COR-L47 (cell line): Measurements from ENCODE around the gene DACT3.

Experiments
- DNase-seq: peaks from one replicate; lab custom pipeline; 2025; lab: John Stamatoyannopoulos, UW

Gene DACT3

GRCh38 chr19:46610851-46611770 lies 49.9 kb downstream of the DACT3 start:
- DNase-seq: no peak

GRCh38 chr19:46610413-46610775 lies 50.6 kb downstream of the DACT3 start:
- no peak for DNase-seq

- DNase-seq: no peak
Measured at GRCh38 chr19:46609511-46610412, 51.2 kb downstream of the DACT3 start.

DNA sequence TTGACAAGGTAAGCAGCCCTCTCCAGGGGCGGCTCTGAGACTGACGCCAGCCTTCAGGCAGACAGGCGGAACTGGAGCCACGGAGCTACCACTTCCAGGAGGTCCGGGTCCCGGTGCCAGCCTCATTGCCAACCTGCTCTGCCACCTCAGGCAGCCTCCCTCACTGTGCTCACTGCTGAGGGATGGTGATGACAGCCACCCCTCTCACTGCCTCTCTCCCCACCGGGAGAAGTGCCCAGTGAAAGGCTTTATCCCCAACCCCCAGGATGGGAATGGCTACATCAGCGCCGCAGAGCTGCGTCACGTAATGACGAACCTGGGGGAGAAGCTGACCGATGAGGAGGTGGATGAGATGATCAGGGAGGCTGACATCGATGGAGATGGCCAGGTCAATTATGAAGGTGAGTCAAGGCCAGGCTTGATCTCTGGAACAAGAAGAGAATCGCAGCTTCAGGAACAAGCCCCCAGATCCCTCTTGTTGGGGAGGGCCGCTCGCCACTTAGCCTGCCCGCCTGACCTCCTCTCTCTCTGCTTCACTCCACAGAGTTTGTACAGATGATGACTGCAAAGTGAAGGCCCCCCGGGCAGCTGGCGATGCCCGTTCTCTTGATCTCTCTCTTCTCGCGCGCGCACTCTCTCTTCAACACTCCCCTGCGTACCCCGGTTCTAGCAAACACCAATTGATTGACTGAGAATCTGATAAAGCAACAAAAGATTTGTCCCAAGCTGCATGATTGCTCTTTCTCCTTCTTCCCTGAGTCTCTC lies 52.2 kb downstream of the DACT3 start:
- DNase-seq: no peak

DNA sequence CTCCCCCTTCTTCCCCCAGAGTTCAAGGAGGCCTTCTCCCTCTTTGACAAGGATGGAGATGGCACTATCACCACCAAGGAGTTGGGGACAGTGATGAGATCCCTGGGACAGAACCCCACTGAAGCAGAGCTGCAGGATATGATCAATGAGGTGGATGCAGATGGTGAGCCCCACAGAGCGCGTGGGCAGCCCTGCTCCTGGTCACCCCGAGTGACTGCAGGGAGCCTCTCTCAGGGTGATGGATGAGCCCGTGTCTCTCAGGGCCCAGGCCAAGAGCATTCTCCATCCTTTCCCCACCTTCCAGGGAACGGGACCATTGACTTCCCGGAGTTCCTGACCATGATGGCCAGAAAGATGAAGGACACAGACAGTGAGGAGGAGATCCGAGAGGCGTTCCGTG lies 52.8 kb downstream of the DACT3 start:
- no peak for DNase-seq

GRCh38 chr19:46607448-46607841 lies 53.5 kb downstream of the DACT3 start:
- no peak for DNase-seq

DNA sequence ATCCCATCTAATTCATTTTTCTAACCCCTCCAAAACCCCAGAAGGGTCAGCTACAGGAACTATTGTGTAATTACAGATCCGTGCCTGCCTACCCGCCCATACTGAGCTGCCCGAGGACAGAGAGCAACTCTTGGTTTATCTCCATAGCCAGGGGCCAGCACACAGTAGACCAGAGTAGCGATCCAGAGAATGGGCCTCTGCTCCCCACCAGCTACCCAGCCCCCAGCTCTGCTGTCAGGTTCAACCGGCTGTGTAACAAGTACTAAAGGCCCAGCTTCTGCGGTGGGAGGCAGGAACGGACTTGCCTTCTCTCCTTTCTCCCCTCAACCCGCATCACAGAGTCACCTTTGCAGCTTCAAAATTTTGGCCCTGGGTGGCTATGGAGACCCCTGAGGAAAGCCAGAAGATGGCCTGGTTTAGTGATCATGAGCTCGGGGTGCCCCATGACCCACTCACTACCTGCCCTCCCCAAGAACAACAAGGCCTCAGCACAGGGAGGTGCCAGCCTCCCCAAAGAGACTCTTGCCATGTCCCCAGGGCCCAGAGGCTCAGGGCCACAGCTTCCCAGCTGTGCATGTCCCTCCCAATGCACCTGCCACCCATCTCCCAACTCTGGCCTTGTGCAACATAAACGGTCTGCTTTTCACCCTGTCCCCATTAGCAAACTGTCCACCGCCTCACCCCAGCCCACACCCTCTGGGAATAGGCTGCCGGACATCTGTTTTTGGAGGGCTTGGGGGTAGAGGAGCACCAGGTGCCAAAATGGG lies 54.1 kb downstream of the DACT3 start:
- DNase-seq: no peak

DNA sequence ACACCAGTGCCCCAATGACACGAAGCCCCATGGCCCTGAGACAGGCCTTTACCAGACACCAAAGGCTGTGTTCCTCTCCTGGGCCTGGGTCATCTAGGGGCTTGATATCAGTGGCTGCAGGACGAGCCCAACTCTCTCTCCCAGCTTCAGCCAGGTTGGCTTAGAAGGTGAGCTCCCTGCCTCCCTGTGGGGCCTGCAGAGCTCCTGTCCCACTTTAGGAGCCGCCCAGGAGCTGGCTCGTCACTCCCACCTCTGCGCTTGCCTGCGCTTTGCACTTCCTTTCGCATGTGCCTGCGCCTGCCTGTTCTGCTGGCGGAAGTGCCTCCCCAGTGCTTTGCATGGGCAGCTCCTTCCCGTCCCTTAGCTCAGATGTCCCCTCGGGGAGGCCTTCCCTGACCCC lies 55.0 kb downstream of the DACT3 start:
- no peak for DNase-seq

- no peak for DNase-seq
Measured at GRCh38 chr19:46605356-46605821, 55.6 kb downstream of the DACT3 start.

DNA sequence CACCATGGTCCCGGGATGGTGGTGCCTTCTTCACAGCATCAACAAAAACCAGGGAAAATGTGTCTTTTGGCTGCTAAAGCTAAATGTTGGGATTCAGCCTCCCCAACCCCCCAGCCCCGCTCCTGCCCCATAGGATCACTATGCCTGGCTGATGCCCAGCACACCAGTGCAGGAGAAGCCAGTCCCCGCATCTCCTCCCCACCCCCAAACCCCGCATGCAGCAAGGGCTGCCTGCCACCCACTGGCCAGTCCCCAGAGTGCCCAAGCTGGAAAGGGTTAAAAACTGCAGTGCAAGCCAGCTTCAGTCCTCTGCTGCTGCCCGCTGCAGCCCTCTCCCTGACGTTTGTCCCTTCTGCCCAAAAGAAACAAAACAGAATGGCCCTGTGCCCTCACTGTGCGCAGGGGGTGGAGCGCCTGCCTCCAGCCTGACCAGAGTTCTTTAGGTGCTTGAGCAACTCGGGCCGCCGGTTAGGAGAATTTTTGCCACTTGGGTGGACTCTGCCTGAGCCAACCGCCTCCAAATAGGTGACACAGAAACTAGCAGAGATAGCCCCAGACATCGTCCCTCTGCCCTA lies 56.1 kb downstream of the DACT3 start:
- no peak for DNase-seq

- no peak for DNase-seq
Measured at GRCh38 chr19:46603752-46604231, 57.2 kb downstream of the DACT3 start.

GRCh38 chr19:46603195-46603637 lies 57.8 kb downstream of the DACT3 start:
- DNase-seq: no peak

DNA sequence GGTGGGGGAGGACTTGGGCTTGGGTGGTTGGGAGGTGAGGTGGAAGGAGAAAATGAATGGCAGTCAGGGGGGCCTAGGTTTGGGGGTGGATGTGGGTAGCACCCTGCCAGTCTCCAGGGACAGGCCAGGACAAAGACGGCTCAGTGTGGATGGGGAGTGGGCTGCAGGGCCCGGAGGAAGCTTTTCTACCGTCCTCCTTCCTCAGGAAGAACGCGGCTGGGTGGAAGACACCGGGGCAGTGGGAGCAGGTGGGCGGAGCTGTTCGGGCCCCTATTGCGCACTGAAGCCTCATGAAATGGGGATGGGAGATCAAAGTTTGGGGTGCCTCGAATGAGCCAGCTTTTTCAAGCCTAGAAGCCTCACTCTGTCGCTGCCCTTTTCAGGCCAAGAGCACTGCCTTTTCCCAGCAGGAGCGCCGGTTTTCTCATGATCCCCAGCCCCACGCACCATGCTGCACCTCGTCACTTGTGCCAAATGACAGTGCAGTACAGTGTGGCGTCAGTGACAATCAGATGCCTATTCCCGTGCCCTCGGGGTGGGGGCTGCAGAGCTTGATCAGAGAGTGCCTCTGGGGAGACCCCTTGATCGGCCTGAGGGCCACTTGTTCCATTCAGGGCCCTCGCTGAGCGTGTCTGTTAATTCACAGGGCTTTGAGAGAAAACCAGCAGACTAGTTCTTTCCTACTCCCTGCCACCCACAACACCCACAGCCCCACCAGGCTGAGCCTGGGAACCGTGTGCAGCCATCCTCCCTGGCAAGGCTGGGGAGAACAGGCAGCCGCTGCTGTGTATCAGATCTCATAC lies 58.4 kb downstream of the DACT3 start:
- no peak for DNase-seq

DNA sequence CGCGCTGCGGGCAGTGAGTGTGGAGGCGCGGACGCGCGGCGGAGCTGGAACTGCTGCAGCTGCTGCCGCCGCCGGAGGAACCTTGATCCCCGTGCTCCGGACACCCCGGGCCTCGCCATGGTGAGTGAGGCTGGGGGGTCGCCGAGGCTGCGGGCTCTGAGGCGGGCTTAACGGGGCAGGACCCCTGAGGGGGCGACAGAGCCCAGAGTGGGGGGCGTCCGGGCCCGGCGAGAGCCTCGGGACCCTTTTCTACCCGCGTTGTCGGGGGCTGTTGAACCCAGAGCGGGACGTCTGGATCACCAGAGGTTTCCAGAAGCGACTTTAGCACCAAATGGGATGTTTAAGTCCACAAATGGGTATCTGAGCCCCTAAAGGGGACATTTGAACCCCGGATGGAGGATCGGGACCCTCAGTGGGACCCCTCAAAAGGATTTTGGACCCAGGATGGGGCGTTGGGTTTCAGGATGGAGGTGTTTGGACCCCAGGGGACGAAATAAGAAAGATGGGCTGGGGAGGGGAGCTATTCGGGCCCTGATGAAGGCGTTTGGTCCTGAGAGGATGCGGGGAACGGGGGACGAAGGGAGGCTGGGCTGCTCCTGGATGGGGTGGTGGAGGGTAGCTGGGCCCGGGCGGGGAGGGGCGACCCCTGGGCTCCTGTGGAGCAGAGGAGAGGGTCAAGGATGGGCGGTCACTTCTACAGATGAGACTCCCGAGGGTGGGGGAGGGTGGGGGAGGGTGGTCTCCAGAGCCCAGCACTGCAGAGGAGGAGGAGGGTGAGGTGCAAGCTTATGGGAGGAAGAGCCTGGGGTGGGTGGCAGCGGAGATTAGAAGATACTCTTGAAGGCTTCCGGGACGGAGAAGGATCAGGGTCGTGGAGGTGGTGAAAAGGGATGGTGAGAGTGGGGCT lies 59.4 kb downstream of the DACT3 start, which contains the start of gene CALM3:
CALM3 (plus strand) TSS at position 13 of the 907 bp plus-strand sequence; CDS start at position 118, 105 bp downstream.
- no peak for DNase-seq

DNA sequence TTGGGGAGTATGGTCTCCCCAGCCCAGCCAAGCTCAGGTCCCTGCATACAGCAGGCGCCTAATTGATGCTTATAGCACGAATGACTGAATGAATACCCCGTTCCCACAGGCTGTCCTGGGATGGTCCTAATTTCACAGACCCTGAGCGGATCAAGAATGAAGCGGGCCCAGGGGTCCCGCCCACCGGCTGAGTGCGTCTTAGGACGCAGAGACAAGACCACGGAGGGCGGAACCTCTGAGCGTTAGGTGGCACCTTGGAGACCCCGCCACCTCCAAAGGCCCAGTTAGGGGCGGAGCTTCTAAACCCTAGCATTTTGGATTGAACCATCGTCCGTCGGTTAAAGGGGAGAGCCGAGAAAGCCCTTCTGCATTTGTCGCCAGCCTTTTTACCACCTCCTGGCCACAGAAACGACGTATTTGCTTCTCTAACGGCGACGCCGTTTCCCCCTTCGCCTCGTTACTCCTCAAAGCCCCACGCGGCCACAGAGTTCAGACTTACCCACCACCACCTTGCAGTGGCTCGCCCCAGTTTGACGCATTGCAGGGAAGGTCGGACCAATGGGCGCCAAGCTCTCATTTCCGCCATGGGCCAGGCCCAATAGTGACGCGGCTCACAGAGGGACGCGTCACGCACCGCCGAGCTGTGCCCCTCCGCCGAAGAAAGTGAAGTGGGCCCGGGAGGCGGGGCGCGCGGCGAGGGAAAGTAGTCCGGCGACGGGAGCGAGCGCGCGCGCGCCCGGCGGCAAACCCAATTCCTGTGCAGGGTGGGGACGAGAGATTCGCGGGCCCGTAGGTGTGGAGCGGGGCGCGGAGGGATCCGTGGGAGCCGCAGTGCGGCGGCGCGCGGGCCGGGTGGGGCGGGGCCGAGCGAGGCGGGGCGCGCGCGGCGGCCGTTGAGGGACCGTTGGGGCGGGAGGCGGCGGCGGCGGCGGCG lies 60.3 kb downstream of the DACT3 start:
- DNase-seq: peak; percentile 99

GRCh38 chr19:46599716-46600373 lies 61.1 kb downstream of the DACT3 start:
- no peak for DNase-seq

DNA sequence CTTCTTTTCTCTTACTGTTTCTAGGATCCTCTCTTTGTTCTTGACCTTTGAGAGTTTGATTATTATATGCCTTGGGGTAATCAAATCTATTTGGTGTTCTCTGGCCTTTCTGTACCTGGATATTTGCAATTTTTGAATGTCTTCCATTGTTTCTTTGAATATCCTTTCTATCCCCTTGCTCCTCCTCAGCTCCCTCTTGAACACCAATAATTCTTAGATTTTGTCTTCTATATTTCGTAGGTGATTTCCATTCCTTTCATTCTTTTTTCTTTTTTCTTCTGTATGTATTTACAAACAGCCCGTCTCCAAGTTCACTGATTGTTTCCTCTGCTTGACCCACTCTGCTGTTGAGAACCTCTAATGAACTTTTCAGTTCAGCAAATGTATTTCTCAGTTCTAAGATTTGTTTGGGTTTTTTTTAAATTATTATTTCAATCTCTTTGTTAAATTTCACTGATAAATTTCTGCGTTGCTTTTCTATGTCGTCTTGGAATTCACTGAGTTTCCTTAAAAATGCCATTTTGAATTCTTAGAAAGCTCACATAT lies 62.5 kb downstream of the DACT3 start:
- DNase-seq: no peak
